Measurements from ENCODE around the gene SLC38A3. TPM values are rescaled to one million over a fixed set of nuclear protein-coding genes. Genes with fewer than 3 reads are reported as not detected.

The SLC38A3 gene
- total RNA-seq, 1 experiment from 2014 or later = 16.8 TPM

DNA sequence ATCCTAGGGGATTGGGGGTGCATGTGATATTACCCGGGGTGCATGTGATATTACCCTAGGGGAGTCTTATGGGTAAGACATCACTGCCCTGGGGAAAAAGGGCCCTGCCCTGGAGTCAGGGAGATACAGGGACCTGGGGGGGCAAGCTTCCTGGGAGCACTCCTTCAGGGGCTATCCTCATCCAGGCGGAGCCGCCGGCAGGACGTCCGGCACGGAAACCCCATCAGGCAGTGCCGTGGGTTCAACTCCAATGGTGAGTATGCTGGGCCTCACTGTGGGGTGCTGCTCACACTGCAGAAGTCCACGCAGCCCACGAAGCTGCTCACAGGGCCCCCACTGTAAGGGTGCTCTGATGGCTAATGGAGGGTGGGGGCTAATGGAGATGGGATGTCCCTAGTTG is 19.0 kb upstream of the SLC38A3 start:
- intact Hi-C loops (cut with micrococcal nuclease; ENCODE audit: unreplicated experiment) = no loop called here
- H3K27ac Mint-ChIP-seq (ENCODE audit: unreplicated experiment) = no peak overlapping the region
- TF ChIP-seq, protein P1, sequence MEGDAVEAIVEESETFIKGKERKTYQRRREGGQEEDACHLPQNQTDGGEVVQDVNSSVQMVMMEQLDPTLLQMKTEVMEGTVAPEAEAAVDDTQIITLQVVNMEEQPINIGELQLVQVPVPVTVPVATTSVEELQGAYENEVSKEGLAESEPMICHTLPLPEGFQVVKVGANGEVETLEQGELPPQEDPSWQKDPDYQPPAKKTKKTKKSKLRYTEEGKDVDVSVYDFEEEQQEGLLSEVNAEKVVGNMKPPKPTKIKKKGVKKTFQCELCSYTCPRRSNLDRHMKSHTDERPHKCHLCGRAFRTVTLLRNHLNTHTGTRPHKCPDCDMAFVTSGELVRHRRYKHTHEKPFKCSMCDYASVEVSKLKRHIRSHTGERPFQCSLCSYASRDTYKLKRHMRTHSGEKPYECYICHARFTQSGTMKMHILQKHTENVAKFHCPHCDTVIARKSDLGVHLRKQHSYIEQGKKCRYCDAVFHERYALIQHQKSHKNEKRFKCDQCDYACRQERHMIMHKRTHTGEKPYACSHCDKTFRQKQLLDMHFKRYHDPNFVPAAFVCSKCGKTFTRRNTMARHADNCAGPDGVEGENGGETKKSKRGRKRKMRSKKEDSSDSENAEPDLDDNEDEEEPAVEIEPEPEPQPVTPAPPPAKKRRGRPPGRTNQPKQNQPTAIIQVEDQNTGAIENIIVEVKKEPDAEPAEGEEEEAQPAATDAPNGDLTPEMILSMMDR (IDR thresholded peaks at IDR 0.05; ENCODE audit: insufficient read depth in 1 of 2, low read depth in 1 of 2, low read length in 1 of 2, severe bottlenecking in 1 of 2, unreplicated experiment in 1 of 2) = no peak
- H3K4me1 Mint-ChIP-seq (ENCODE audit: low read depth, unreplicated experiment) = peaks cover 20% of the 10 kb centered on the region
- ChIA-PET CTCF (no interaction called here), POLR2A (interaction anchor here (0.5 kb wide), 1 partner anchor 79 kb away, joined by 8 read pairs; no protein-coding TSS in a partner anchor)
- Histone ChIP-seq H3K27me3 (replicated peaks; ENCODE audit: control insufficient read depth, insufficient read depth, low read length) (no peaks in the 10 kb centered on the region), H3K36me3 (ENCODE audit: control insufficient read depth, insufficient read depth, low read length) (no peaks in the 10 kb centered on the region; the same call in 1 of the 2 replicates), H3K9me3 (no peaks in the 10 kb centered on the region), H3K4me1 (peaks cover 39% of the 10 kb centered on the region), H3K4me3 (ENCODE audit: low read depth, low read length) (no peak overlapping the region)
- no peak overlapping the region for H3K4me3 Mint-ChIP-seq (ENCODE audit: unreplicated experiment)
- BruUV-seq (replicated peaks) = no TSS peak
- no peak for DNase-seq
- H3K27me3 Mint-ChIP-seq (ENCODE audit: insufficient read depth, unreplicated experiment) = no peaks in the 10 kb centered on the region
- peaks cover 26% of the 10 kb centered on the region for H3K36me3 Mint-ChIP-seq (ENCODE audit: insufficient read depth, unreplicated experiment)
- H3K9me3 Mint-ChIP-seq (ENCODE audit: unreplicated experiment) = no peaks in the 10 kb centered on the region

DNA sequence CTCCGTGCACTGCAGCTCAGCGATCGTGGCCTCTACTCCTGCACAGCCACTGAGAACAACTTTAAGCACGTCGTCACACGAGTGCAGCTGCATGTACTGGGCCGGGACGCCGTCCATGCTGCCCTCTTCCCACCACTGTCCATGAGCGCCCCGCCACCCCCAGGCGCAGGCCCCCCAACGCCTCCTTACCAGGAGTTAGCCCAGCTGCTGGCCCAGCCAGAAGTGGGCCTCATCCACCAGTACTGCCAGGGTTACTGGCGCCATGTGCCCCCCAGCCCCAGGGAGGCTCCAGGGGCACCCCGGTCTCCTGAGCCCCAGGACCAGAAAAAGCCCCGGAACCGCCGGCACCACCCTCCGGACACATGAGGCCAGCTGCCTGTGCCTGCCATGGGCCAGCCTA is 17.3 kb upstream of the SLC38A3 start:
- Histone ChIP-seq H3K9me3 (no peaks in the 10 kb centered on the region), H3K27me3 (replicated peaks; ENCODE audit: control insufficient read depth, insufficient read depth, low read length) (no peaks in the 10 kb centered on the region), H3K4me3 (ENCODE audit: low read depth, low read length) (no peak overlapping the region), H3K36me3 (ENCODE audit: control insufficient read depth, insufficient read depth, low read length) (no peaks in the 10 kb centered on the region; the same call in 1 of the 2 replicates), H3K4me1 (peaks cover 27% of the 10 kb centered on the region)
- Mint-ChIP-seq H3K4me3 (ENCODE audit: unreplicated experiment) (no peak overlapping the region), H3K4me1 (ENCODE audit: low read depth, unreplicated experiment) (peaks cover 11% of the 10 kb centered on the region), H3K9me3 (ENCODE audit: unreplicated experiment) (no peaks in the 10 kb centered on the region), H3K27ac (ENCODE audit: unreplicated experiment) (no peak overlapping the region), H3K36me3 (ENCODE audit: insufficient read depth, unreplicated experiment) (peaks cover 13% of the 10 kb centered on the region), H3K27me3 (ENCODE audit: insufficient read depth, unreplicated experiment) (no peaks in the 10 kb centered on the region)
- intact Hi-C loops (cut with micrococcal nuclease; ENCODE audit: unreplicated experiment) = no loop called here
- ChIA-PET CTCF (interaction anchor here (2.4 kb wide), 1 partner anchor 67 kb away, joined by 15 read pairs; no protein-coding TSS in a partner anchor), POLR2A (no interaction called here)
- no TSS peak for BruUV-seq (replicated peaks)
- TF ChIP-seq, protein P1 (IDR thresholded peaks at IDR 0.05; ENCODE audit: insufficient read depth in 1 of 2, low read depth in 1 of 2, low read length in 1 of 2, severe bottlenecking in 1 of 2, unreplicated experiment in 1 of 2) = no peak
- no peak for DNase-seq

DNA sequence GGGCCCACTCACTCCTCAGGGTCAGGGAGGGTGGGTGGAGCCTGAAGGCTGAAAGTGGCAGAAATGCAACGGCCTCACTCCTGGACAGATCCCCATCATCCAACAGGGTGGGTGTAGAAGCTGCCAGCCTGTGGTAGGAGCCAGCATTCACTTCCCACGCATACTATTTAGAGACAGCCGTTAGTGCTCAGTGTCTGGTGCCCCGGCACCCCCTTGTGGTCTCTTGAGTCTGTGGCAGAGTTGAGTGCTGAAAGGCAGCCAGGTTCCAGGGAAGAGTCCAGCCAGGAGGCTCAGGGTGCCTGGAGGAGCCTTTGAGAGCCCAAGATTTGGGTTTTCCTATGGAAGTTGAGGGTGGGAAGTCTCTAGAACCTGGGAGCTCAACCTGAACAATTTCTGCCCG is 15.8 kb upstream of the SLC38A3 start:
- ChIA-PET CTCF (interaction anchor here (0.5 to 2.4 kb wide), 3 partner anchors 14 to 88 kb away, joined by 4 to 15 read pairs (median 4); no protein-coding TSS in a partner anchor), POLR2A (no interaction called here)
- H3K27me3 Mint-ChIP-seq (ENCODE audit: insufficient read depth, unreplicated experiment) = no peaks in the 10 kb centered on the region
- no peaks in the 10 kb centered on the region for H3K9me3 ChIP-seq
- H3K4me3 ChIP-seq (ENCODE audit: low read depth, low read length) = no peak overlapping the region
- H3K4me3 Mint-ChIP-seq (ENCODE audit: unreplicated experiment) = no peak overlapping the region
- H3K36me3 ChIP-seq (ENCODE audit: control insufficient read depth, insufficient read depth, low read length) = no peaks in the 10 kb centered on the region
- H3K36me3 Mint-ChIP-seq (ENCODE audit: insufficient read depth, unreplicated experiment) = peaks cover 4% of the 10 kb centered on the region
- intact Hi-C loops (cut with micrococcal nuclease; ENCODE audit: unreplicated experiment) = loop anchor here (1.0 kb wide), 2 partner anchors 34 to 68 kb away; partner anchors contain the start of gene SEMA3F
- no peaks in the 10 kb centered on the region for H3K9me3 Mint-ChIP-seq (ENCODE audit: unreplicated experiment)
- peaks cover under 1% of the 10 kb centered on the region for H3K4me1 Mint-ChIP-seq (ENCODE audit: low read depth, unreplicated experiment)
- no TSS peak for BruUV-seq (replicated peaks)
- H3K27me3 ChIP-seq (replicated peaks; ENCODE audit: control insufficient read depth, insufficient read depth, low read length) = no peaks in the 10 kb centered on the region
- DNase-seq = peak; percentile 78 to 82
- no peak overlapping the region for H3K27ac Mint-ChIP-seq (ENCODE audit: unreplicated experiment)
- H3K4me1 ChIP-seq = peaks cover 12% of the 10 kb centered on the region
- TF ChIP-seq, protein P1 (IDR thresholded peaks at IDR 0.05; ENCODE audit: insufficient read depth in 1 of 2, low read depth in 1 of 2, low read length in 1 of 2, severe bottlenecking in 1 of 2, unreplicated experiment in 1 of 2) = peak; percentile 73 to 93
